ENCODE data around the gene MYO3B.

- no peak for TF ChIP-seq CTCF (IDR thresholded peaks at IDR 0.05; ENCODE audit: extremely low read depth in 1 of 2, insufficient read depth in 1 of 2, low read depth in 1 of 2, low read length in 2 of 2)
- no peak for TF ChIP-seq POLR2AphosphoS5 (IDR thresholded peaks at IDR 0.05; ENCODE audit: insufficient read depth, low read depth, low read length)
- TF ChIP-seq POLR2A (IDR thresholded peaks at IDR 0.05; ENCODE audit: low read depth, low read length): no peak
- TF ChIP-seq EZH2 (IDR thresholded peaks at IDR 0.05; ENCODE audit: borderline replicate concordance, low read depth, low read length, severe bottlenecking): no peak
- TF ChIP-seq MYC (IDR thresholded peaks at IDR 0.05; ENCODE audit: low read depth, low read length): no peak
- TF ChIP-seq FOS (IDR thresholded peaks at IDR 0.05; ENCODE audit: borderline replicate concordance, insufficient read depth, low read length): no peak
- no peak for TF ChIP-seq JUN (IDR thresholded peaks at IDR 0.05; ENCODE audit: borderline replicate concordance, insufficient read depth, insufficient read length, low read depth)
- no peak for TF ChIP-seq GATA2 (IDR thresholded peaks at IDR 0.05; ENCODE audit: insufficient read depth, insufficient read length, low read depth, low read length)
- TF ChIP-seq MAX (IDR thresholded peaks at IDR 0.05; ENCODE audit: insufficient read depth, insufficient read length): no peak
These were observed 92.4 kb downstream of the MYO3B start for GRCh38 chr2:170270278-170270864.
